Upper lobe of right lung (tissue), 1 donor: ENCODE data around the gene LRRC1. TPM values are rescaled to one million over a fixed set of nuclear protein-coding genes. Genes with fewer than 3 reads are reported as not detected.

ENCODE experiments used
- ATAC-seq: fragments of 200-7000 bp; cut with Tn5 transposase; one replicate; pipeline ENCODE4 v1.9.1; 2020; ENCODE audit warnings: mild to moderate bottlenecking, moderate library complexity
- DNase-seq: peaks from one replicate; pipeline ENCODE4 v3.0.0-alpha.2; 2020
- H3K27ac ChIP-seq: fragments of 200-600 bp; one replicate; pipeline ENCODE4 v1.8.0; 2022
- H3K27me3 ChIP-seq: fragments of 200-600 bp; one replicate; pipeline ENCODE4 v1.8.0; 2022; ENCODE audit warnings: mild to moderate bottlenecking
- H3K36me3 ChIP-seq: fragments of 200-600 bp; one replicate; pipeline ENCODE4 v1.8.0; 2022
- H3K4me1 ChIP-seq: fragments of 200-600 bp; one replicate; pipeline ENCODE4 v1.8.0; 2022
- H3K4me3 ChIP-seq: fragments of 200-600 bp; one replicate; pipeline ENCODE4 v1.8.0; 2022; ENCODE audit warnings: mild to moderate bottlenecking
- H3K9me3 ChIP-seq: fragments of 200-600 bp; one replicate; pipeline ENCODE4 v1.8.0; 2022
- CTCF ChIP-seq: fragments of 200-600 bp; IDR thresholded peaks from one replicate; pipeline ENCODE4 v1.8.0; 2022; ENCODE audit warnings: antibody characterized with exemption
- intact Hi-C: fragments of 100-400 bp; cut with DNase I; formaldehyde crosslinking; loops from one replicate; pipeline ENCODE4 v1.11.0; 2022
- total RNA-seq: library from RNA; stranded (reverse); fragmentation: NEBNext Ultra II Directional; extraction: Animal tissue kit (Norgen Biotek cat#: 25700); gene quantifications from one replicate; pipeline ENCODE4 v1.2.1, GENCODE V29; 2021
- donor health status: DM: no; HTN: yes; CAD: no; lungs with severe emphysema.

Gene LRRC1
- total RNA-seq, 1 donor from 2014 or later = 22.3 TPM

GRCh38 chr6:53959717-53960116, 164.9 kb downstream of the LRRC1 start:
- Histone ChIP-seq H3K27me3 (no peaks in the 10 kb centered on the region), H3K4me3 (no peak overlapping the region), H3K36me3 (no peaks in the 10 kb centered on the region), H3K4me1 (no peaks in the 10 kb centered on the region), H3K27ac (no peak overlapping the region), H3K9me3 (no peaks in the 10 kb centered on the region)
- DNase-seq (no peak), ATAC-seq (no peak)
- intact Hi-C loops = no loop called here
- TF ChIP-seq CTCF = no peak

- no peaks in the 10 kb centered on the region for H3K27me3 ChIP-seq
- TF ChIP-seq CTCF = no peak
Observed at GRCh38 chr6:53960311-53960710, 165.5 kb downstream of the LRRC1 start.

GRCh38 chr6:53961679-53962370, 167.0 kb downstream of the LRRC1 start:
- Histone ChIP-seq H3K4me1 (no peaks in the 10 kb centered on the region), H3K27ac (no peak overlapping the region), H3K4me3 (no peak overlapping the region), H3K36me3 (no peaks in the 10 kb centered on the region), H3K9me3 (no peaks in the 10 kb centered on the region), H3K27me3 (no peaks in the 10 kb centered on the region)
- no peak for DNase-seq
- TF ChIP-seq CTCF = no peak
- intact Hi-C loops = no loop called here
- peak; percentile 86 for ATAC-seq

More at GRCh38 chr6:53960311-53960710, 165.5 kb downstream of the LRRC1 start:
- ATAC-seq (no peak), DNase-seq (no peak)
- Histone ChIP-seq H3K4me1 (no peaks in the 10 kb centered on the region), H3K27ac (no peak overlapping the region), H3K36me3 (no peaks in the 10 kb centered on the region), H3K4me3 (no peak overlapping the region), H3K9me3 (no peaks in the 10 kb centered on the region)
- intact Hi-C loops = no loop called here

- Histone ChIP-seq H3K27ac (no peak overlapping the region), H3K36me3 (no peaks in the 10 kb centered on the region), H3K27me3 (no peaks in the 10 kb centered on the region), H3K9me3 (no peaks in the 10 kb centered on the region), H3K4me3 (no peak overlapping the region), H3K4me1 (no peaks in the 10 kb centered on the region)
- no peak for DNase-seq
- intact Hi-C loops = no loop called here
- no peak for TF ChIP-seq CTCF
- ATAC-seq = peak; percentile 31
Observed at GRCh38 chr6:53962646-53963045, 167.8 kb downstream of the LRRC1 start.

- intact Hi-C loops = no loop called here
- H3K27me3 ChIP-seq = no peaks in the 10 kb centered on the region
- H3K36me3 ChIP-seq = no peaks in the 10 kb centered on the region
- no peak overlapping the region for H3K4me3 ChIP-seq
- DNase-seq = no peak
- no peak for TF ChIP-seq CTCF
- no peaks in the 10 kb centered on the region for H3K4me1 ChIP-seq
- H3K9me3 ChIP-seq = no peaks in the 10 kb centered on the region
- no peak overlapping the region for H3K27ac ChIP-seq
- ATAC-seq = no peak
Observed at GRCh38 chr6:53967415-53967814, 172.6 kb downstream of the LRRC1 start.

Other genes starting within 250 kb of the LRRC1 start
- gene GCLC, start 249.9 kb upstream of the LRRC1 start, total RNA-seq = 40.0 TPM
- 0.67 TPM for gene KLHL31, start 129.2 kb upstream of the LRRC1 start, total RNA-seq